ENCODE results near the gene SMYD3. TPM values are rescaled to one million over a fixed set of nuclear protein-coding genes. Genes with fewer than 3 reads are reported as not detected.
"Not testable (repeated sequence)": the region's sequence is repeated elsewhere in the genome, so short reads cannot be mapped to it uniquely, and the experiment has no call there.

Gene SMYD3
- total RNA-seq, 2 donors from 2014 or later = 23.8 to 34.0 TPM

DNA sequence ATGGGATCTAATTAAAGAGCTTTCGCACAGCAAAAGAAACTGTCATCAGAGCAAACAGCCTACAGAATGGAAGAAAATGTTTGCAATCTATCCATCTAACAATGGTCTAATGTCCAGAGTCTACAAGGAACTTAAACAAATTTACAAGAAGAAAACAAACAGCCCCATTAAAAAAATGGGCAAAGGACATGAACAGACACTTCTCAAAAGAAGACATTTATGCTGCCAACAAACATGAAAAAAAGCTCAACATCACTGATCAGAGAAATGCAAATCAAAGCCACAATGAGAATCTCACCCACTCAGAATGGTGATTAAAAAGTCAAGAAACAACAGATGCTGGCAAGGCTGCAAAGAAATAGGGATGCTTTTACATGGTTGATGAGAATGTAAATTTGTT lies 561.9 kb downstream of the SMYD3 start:
- H3K27me3 Mint-ChIP-seq; ATAC-seq (replicated peaks); H3K36me3 Mint-ChIP-seq (ENCODE audit: low read depth); H3K4me3 Mint-ChIP-seq; H3K27ac Mint-ChIP-seq; H3K9me3 Mint-ChIP-seq: not testable (repeated sequence)
- peaks cover 15% of the 10 kb centered on the region for H3K4me1 Mint-ChIP-seq

- Mint-ChIP-seq H3K36me3 (ENCODE audit: low read depth) (no peaks in the 10 kb centered on the region), H3K4me3 (no peak overlapping the region), H3K9me3 (no peaks in the 10 kb centered on the region), H3K4me1 (peaks cover 15% of the 10 kb centered on the region), H3K27me3 (no peaks in the 10 kb centered on the region), H3K27ac (no peak overlapping the region)
- ATAC-seq (replicated peaks) = no peak
Observed at GRCh38 chr1:245942856-245943255, 564.2 kb downstream of the SMYD3 start.

DNA sequence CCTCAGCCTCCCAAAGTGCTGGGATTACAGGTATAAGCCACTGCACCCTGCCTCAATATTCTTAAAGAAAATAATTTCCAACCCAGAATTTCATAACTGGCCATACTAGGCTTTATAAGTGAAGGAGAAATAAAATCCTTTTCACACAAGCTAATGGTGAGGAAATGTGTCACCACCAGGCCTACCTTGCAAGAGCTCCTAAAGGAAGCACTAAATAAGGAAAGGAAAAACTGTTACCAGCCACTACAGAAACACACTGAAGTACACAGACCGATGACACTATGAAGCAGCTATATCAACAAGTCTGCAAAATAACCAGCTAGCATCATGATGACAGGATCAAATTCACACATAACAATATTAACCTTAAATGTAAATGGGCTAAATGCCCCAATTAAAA lies 565.3 kb downstream of the SMYD3 start:
- H3K9me3 Mint-ChIP-seq; H3K27ac Mint-ChIP-seq; H3K36me3 Mint-ChIP-seq (ENCODE audit: low read depth); ATAC-seq (replicated peaks); H3K4me3 Mint-ChIP-seq; H3K27me3 Mint-ChIP-seq: not testable (repeated sequence)
- peaks cover 15% of the 10 kb centered on the region for H3K4me1 Mint-ChIP-seq

- Mint-ChIP-seq H3K9me3 (no peaks in the 10 kb centered on the region), H3K27me3 (no peaks in the 10 kb centered on the region), H3K27ac (no peak overlapping the region), H3K4me3 (no peak overlapping the region), H3K4me1 (peaks cover 15% of the 10 kb centered on the region), H3K36me3 (ENCODE audit: low read depth) (no peaks in the 10 kb centered on the region)
- no peak for ATAC-seq (replicated peaks)
Observed at GRCh38 chr1:245939756-245940345, 567.2 kb downstream of the SMYD3 start.

GRCh38 chr1:245938046-245938435 lies 569.0 kb downstream of the SMYD3 start:
- Mint-ChIP-seq H3K9me3 (no peaks in the 10 kb centered on the region), H3K27me3 (no peaks in the 10 kb centered on the region), H3K27ac (no peak overlapping the region), H3K36me3 (ENCODE audit: low read depth) (no peaks in the 10 kb centered on the region), H3K4me1 (peaks cover 6% of the 10 kb centered on the region), H3K4me3 (no peak overlapping the region)
- ATAC-seq (replicated peaks) = no peak

GRCh38 chr1:245937316-245938045 lies 569.6 kb downstream of the SMYD3 start:
- no peak for ATAC-seq (replicated peaks)
- H3K9me3 Mint-ChIP-seq = no peaks in the 10 kb centered on the region
- no peak overlapping the region for H3K4me3 Mint-ChIP-seq
- H3K36me3 Mint-ChIP-seq (ENCODE audit: low read depth) = no peaks in the 10 kb centered on the region
- H3K27me3 Mint-ChIP-seq = no peaks in the 10 kb centered on the region
- H3K27ac Mint-ChIP-seq = no peak overlapping the region
- H3K4me1 Mint-ChIP-seq = peaks cover under 1% of the 10 kb centered on the region

- no peak overlapping the region for H3K4me3 Mint-ChIP-seq
- H3K27ac Mint-ChIP-seq = no peak overlapping the region
Observed at GRCh38 chr1:245934409-245934808, 572.7 kb downstream of the SMYD3 start.

DNA sequence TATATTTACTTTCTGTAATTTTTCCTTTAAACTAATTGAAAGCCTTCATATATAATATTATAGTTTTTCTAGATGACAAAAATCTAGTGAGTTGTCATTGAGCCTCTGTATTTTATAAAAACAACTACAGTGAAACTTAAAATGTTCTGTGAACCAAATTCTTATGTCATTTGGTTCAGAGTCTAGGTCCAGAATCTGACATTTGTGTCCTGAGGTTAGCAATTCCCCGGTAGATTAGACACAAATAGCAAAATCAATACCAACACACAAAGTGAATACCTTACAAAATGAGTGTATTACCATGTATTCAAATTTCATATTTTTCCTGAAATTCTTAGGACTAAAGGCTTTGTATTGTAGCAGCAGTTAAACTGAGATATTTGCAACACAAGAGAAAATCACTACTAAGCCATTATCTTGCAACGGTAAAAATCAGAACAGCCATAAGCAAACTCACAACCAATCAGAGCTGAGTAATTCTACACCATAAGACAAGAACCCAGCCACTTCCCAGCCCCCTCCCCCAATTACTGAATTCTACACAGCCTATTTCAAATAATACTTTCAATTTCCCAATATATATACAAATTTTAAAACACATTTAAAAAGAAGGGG lies 573.5 kb downstream of the SMYD3 start:
- ATAC-seq (replicated peaks) = no peak
- no peaks in the 10 kb centered on the region for H3K27me3 Mint-ChIP-seq
- H3K36me3 Mint-ChIP-seq (ENCODE audit: low read depth) = no peaks in the 10 kb centered on the region
- no peak overlapping the region for H3K4me3 Mint-ChIP-seq
- H3K27ac Mint-ChIP-seq = no peak overlapping the region
- no peaks in the 10 kb centered on the region for H3K4me1 Mint-ChIP-seq
- no peaks in the 10 kb centered on the region for H3K9me3 Mint-ChIP-seq

More at GRCh38 chr1:245934409-245934808, 572.7 kb downstream of the SMYD3 start:
- H3K36me3 Mint-ChIP-seq (ENCODE audit: low read depth) = no peaks in the 10 kb centered on the region
- no peak for ATAC-seq (replicated peaks)
- no peaks in the 10 kb centered on the region for H3K27me3 Mint-ChIP-seq
- no peaks in the 10 kb centered on the region for H3K9me3 Mint-ChIP-seq
- no peaks in the 10 kb centered on the region for H3K4me1 Mint-ChIP-seq

- H3K27me3 Mint-ChIP-seq = no peaks in the 10 kb centered on the region
- no peaks in the 10 kb centered on the region for H3K4me1 Mint-ChIP-seq
- H3K4me3 Mint-ChIP-seq = no peak overlapping the region
- no peak for ATAC-seq (replicated peaks)
- no peak overlapping the region for H3K27ac Mint-ChIP-seq
- H3K9me3 Mint-ChIP-seq = no peaks in the 10 kb centered on the region
- peaks cover 5% of the 10 kb centered on the region for H3K36me3 Mint-ChIP-seq (ENCODE audit: low read depth)
Observed at GRCh38 chr1:245932302-245932972, 574.6 kb downstream of the SMYD3 start.

GRCh38 chr1:245931450-245931849 lies 575.6 kb downstream of the SMYD3 start:
- Mint-ChIP-seq H3K9me3 (no peaks in the 10 kb centered on the region), H3K36me3 (ENCODE audit: low read depth) (peaks cover 11% of the 10 kb centered on the region), H3K4me1 (no peaks in the 10 kb centered on the region), H3K27ac (no peak overlapping the region), H3K27me3 (no peaks in the 10 kb centered on the region), H3K4me3 (no peak overlapping the region)
- no peak for ATAC-seq (replicated peaks)

DNA sequence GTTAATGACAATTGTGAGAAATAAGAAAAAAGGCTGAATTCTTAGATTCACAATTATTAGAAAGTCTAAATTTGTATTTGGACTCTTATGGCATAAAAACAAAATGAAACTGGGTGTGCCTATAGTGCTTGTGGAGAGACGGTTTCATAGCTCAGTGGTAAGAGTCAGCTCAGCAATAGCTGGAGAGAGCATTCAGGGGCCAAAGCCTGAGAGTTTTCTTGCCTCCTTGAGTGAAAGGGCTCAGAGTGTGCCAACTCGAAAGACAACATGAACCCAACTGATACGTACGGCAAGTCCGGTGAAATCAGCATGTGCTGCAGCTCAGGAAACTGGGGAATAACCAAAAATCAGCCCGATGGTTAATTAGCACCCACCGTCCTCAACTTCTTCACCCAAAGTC lies 577.9 kb downstream of the SMYD3 start:
- peaks cover 23% of the 10 kb centered on the region for H3K36me3 Mint-ChIP-seq (ENCODE audit: low read depth)
- H3K27ac Mint-ChIP-seq = no peak overlapping the region

GRCh38 chr1:245926888-245927287 lies 580.2 kb downstream of the SMYD3 start:
- H3K4me3 Mint-ChIP-seq = no peak overlapping the region
- no peaks in the 10 kb centered on the region for H3K9me3 Mint-ChIP-seq
- peaks cover 23% of the 10 kb centered on the region for H3K36me3 Mint-ChIP-seq (ENCODE audit: low read depth)
- H3K4me1 Mint-ChIP-seq = no peaks in the 10 kb centered on the region
- no peak overlapping the region for H3K27ac Mint-ChIP-seq
- no peak for ATAC-seq (replicated peaks)
- H3K27me3 Mint-ChIP-seq = no peaks in the 10 kb centered on the region

More for the DNA sequence above, 577.9 kb downstream of the SMYD3 start:
- no peak for ATAC-seq (replicated peaks)
- Mint-ChIP-seq H3K27me3 (no peaks in the 10 kb centered on the region), H3K4me3 (no peak overlapping the region), H3K4me1 (no peaks in the 10 kb centered on the region), H3K9me3 (no peaks in the 10 kb centered on the region)

- no peak for ATAC-seq (replicated peaks)
- Mint-ChIP-seq H3K4me1 (no peaks in the 10 kb centered on the region), H3K36me3 (ENCODE audit: low read depth) (peaks cover 23% of the 10 kb centered on the region), H3K27ac (no peak overlapping the region), H3K4me3 (no peak overlapping the region), H3K27me3 (no peaks in the 10 kb centered on the region), H3K9me3 (peaks cover 5% of the 10 kb centered on the region)
Observed at GRCh38 chr1:245923215-245923614, 583.9 kb downstream of the SMYD3 start.

DNA sequence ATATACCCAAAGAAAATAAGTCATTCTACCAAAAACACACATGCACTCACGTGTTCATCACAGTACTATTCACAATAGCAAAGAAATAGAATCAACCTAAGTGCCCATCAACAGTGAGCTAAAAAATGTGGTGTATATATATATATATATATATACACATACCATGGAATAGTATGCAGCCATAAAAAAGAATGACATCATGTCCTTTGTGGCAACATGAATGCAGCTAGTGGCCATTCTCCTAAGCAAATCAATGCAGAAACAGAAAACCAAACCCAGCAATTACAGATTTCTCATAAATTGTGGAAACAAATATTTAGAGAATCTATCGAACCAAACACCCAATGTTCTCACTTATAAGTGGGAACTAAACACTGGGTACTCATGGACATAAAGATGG lies 585.7 kb downstream of the SMYD3 start:
- no peaks in the 10 kb centered on the region for H3K27me3 Mint-ChIP-seq
- H3K27ac Mint-ChIP-seq = no peak overlapping the region
- H3K36me3 Mint-ChIP-seq (ENCODE audit: low read depth) = peaks cover 12% of the 10 kb centered on the region
- no peaks in the 10 kb centered on the region for H3K4me1 Mint-ChIP-seq
- H3K9me3 Mint-ChIP-seq = peaks cover 5% of the 10 kb centered on the region
- ATAC-seq (replicated peaks) = no peak
- H3K4me3 Mint-ChIP-seq = no peak overlapping the region

- Mint-ChIP-seq H3K4me1 (no peaks in the 10 kb centered on the region), H3K9me3 (peaks cover 6% of the 10 kb centered on the region), H3K4me3 (no peak overlapping the region), H3K27me3 (no peaks in the 10 kb centered on the region), H3K27ac (no peak overlapping the region), H3K36me3 (ENCODE audit: low read depth) (peaks cover 8% of the 10 kb centered on the region)
- ATAC-seq (replicated peaks) = no peak
Observed at GRCh38 chr1:245917403-245917802, 589.7 kb downstream of the SMYD3 start.
